HG03095 (cell line): Measurements from ENCODE around the gene CLEC16A.

Source experiments
- ATAC-seq: cut with Tn5 transposase; IDR thresholded peaks from one replicate; pipeline ENCODE4 v1.9.1; 2021; ENCODE audit warnings: moderate library complexity; ENCODE audit not compliant: unreplicated experiment

Gene CLEC16A

GRCh38 chr16:11147754-11148444 lies 203.5 kb downstream of the CLEC16A start:
- ATAC-seq = no peak

- ATAC-seq = no peak
Measured at GRCh38 chr16:11149011-11149616, 204.8 kb downstream of the CLEC16A start.

GRCh38 chr16:11150190-11150589 lies 205.8 kb downstream of the CLEC16A start:
- ATAC-seq = no peak

GRCh38 chr16:11151156-11151884 lies 207.0 kb downstream of the CLEC16A start:
- no peak for ATAC-seq

- no peak for ATAC-seq
Measured at GRCh38 chr16:11151885-11152629, 207.7 kb downstream of the CLEC16A start.

GRCh38 chr16:11152677-11153331 lies 208.4 kb downstream of the CLEC16A start:
- no peak for ATAC-seq

GRCh38 chr16:11155284-11155806 lies 211.0 kb downstream of the CLEC16A start:
- ATAC-seq = no peak

- ATAC-seq = no peak
Measured at GRCh38 chr16:11156401-11156800, 212.0 kb downstream of the CLEC16A start.

GRCh38 chr16:11157143-11157542 lies 212.8 kb downstream of the CLEC16A start:
- no peak for ATAC-seq

GRCh38 chr16:11158018-11158417 lies 213.7 kb downstream of the CLEC16A start:
- no peak for ATAC-seq

- no peak for ATAC-seq
Measured at GRCh38 chr16:11159282-11159681, 214.9 kb downstream of the CLEC16A start.

GRCh38 chr16:11160676-11161115 lies 216.3 kb downstream of the CLEC16A start:
- no peak for ATAC-seq

GRCh38 chr16:11161439-11161838 lies 217.1 kb downstream of the CLEC16A start:
- ATAC-seq = no peak

- no peak for ATAC-seq
Measured at GRCh38 chr16:11161974-11162373, 217.6 kb downstream of the CLEC16A start.

- ATAC-seq = no peak
Measured at GRCh38 chr16:11162586-11163268, 218.4 kb downstream of the CLEC16A start.

GRCh38 chr16:11163761-11164261 lies 219.4 kb downstream of the CLEC16A start:
- no peak for ATAC-seq

- no peak for ATAC-seq
Measured at GRCh38 chr16:11164482-11165270, 220.3 kb downstream of the CLEC16A start.

- ATAC-seq = no peak
Measured at GRCh38 chr16:11165349-11165748, 221.0 kb downstream of the CLEC16A start.
